ENCODE results near the gene GJB5.
A peak's percentile ranks its signal among the peaks of the same experiment; 100 is the strongest.

DNA sequence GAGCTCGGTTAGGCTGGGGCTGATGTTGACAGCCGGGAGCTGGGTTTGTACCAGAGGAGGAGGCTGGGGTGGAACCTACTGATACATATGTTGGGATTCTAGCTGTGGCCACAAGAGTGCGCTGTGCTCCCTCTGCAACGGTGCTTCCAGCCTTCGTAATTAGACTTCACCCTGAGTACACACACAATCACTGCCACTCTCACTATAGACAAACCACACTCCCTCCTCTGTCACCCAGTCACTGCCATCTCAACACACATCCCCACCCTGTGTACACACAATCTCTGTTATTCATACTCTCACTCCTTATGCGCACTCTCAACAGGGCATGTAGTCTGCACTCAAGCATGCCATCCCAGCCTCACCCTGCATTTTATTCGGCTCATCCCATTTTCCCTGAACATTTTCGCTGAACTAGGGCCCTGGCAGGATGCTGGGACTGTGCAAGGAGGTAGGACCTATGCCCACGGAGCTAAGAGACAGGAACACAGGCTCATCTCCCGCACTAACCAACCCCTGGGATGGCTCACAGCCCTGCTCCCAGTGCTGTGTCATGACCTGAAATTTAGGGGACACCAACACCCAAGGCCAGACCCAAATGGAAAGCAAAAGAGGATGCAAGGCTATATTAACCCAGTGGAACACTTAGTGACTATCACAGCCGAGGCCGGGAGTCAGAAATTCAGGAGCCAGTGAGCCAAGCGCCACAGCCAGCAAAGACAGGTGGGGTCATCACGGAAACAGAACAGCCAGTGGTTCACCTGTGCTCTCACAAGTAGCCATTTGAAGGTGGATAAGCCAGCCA, 31.9 kb downstream of the GJB5 start:
- TF ChIP-seq EZH2 (IDR thresholded peaks at IDR 0.05; ENCODE audit: borderline replicate concordance, low read length): no peak
- TF ChIP-seq, protein P1, sequence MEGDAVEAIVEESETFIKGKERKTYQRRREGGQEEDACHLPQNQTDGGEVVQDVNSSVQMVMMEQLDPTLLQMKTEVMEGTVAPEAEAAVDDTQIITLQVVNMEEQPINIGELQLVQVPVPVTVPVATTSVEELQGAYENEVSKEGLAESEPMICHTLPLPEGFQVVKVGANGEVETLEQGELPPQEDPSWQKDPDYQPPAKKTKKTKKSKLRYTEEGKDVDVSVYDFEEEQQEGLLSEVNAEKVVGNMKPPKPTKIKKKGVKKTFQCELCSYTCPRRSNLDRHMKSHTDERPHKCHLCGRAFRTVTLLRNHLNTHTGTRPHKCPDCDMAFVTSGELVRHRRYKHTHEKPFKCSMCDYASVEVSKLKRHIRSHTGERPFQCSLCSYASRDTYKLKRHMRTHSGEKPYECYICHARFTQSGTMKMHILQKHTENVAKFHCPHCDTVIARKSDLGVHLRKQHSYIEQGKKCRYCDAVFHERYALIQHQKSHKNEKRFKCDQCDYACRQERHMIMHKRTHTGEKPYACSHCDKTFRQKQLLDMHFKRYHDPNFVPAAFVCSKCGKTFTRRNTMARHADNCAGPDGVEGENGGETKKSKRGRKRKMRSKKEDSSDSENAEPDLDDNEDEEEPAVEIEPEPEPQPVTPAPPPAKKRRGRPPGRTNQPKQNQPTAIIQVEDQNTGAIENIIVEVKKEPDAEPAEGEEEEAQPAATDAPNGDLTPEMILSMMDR (IDR thresholded peaks at IDR 0.05; ENCODE audit: low read length): peak; percentile 71

All from OCI-LY1 (cell line).